RWPE2 (cell line): ENCODE measurements around the gene RFX2.

Experiments
- ATAC-seq: fragments of 200-7000 bp; cut with Tn5 transposase; 3 replicates; pipeline ENCODE4 v1.9.1; 2021; ENCODE audit warnings: low read depth
- DNase-seq: peaks from one replicate; pipeline ENCODE4 v3.0.0-alpha.2; 2020; ENCODE audit warnings: low spot score
- H3K27ac ChIP-seq: fragments of 450-650 bp; 2 replicates; pipeline ENCODE4 v1.5.1; 2017; ENCODE audit warnings: mild to moderate bottlenecking; ENCODE audit not compliant: poor library complexity, severe bottlenecking
- H3K27me3 ChIP-seq: fragments of 250-450 bp; sonication (Bioruptor Pico); 2 replicates; pipeline ENCODE4 v1.5.1; 2021; ENCODE audit warnings: mild to moderate bottlenecking, moderate library complexity; ENCODE audit not compliant: insufficient read depth, poor library complexity, severe bottlenecking
- H3K36me3 ChIP-seq: fragments of 250-450 bp; sonication (Bioruptor Pico); 2 replicates; pipeline ENCODE4 v1.5.1; 2020; ENCODE audit warnings: low read depth, mild to moderate bottlenecking, moderate library complexity
- H3K4me1 ChIP-seq: fragments of 250-450 bp; sonication (Bioruptor Pico); 2 replicates; pipeline ENCODE4 v1.5.1; 2021; ENCODE audit warnings: mild to moderate bottlenecking, moderate library complexity; ENCODE audit not compliant: insufficient read depth, poor library complexity, severe bottlenecking
- H3K4me3 ChIP-seq: fragments of 250-450 bp; sonication (Bioruptor Pico); 2 replicates; pipeline ENCODE4 v1.5.1; 2021; ENCODE audit warnings: mild to moderate bottlenecking, moderate library complexity; ENCODE audit not compliant: severe bottlenecking
- H3K9me3 ChIP-seq: fragments of 250-450 bp; sonication (Bioruptor Pico); 2 replicates; pipeline ENCODE4 v1.5.1; 2021; ENCODE audit warnings: mild to moderate bottlenecking, moderate library complexity; ENCODE audit not compliant: severe bottlenecking
- TF ChIP-seq, protein P1 (sequence below): fragments of 450-650 bp; IDR thresholded peaks from one replicate; pipeline ENCODE4 v1.5.1; 2017; ENCODE audit warnings: mild to moderate bottlenecking, moderate library complexity; ENCODE audit not compliant: poor library complexity, severe bottlenecking

RFX2 gene

DNA sequence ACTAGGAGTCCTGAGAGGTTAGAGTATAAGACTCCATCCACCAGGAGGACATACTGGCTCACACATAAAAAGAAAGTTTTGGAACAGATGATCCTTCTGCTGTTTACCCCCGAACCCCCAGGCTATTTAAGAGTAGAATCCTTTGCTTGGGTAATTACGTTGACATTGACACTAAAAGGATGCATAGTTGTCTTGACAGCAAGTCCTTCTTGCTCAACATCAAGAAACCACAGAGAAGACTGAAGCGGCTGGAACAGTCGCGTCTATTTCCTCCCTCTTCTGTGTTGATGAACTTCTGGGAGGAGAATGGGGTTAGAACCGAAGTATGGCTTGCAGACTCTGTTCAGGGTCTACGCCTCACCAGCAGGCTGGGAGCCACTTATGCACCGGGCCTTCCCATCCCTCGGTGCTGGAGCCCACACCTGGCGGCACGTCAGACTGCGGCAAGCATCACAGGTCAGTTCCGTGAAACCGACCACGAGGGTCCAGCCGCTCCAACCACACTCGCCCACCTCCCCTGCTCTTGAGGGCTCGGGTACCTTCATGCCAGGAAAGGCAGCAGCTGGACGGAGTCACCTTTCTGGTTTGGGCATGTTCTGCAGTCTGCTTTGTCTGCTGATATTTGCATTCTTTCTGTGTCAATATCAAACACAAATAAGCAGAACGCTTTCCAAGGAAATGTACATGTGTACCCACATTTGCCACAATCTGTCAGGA lies 90.0 kb downstream of the RFX2 start:
- TF ChIP-seq, protein P1, sequence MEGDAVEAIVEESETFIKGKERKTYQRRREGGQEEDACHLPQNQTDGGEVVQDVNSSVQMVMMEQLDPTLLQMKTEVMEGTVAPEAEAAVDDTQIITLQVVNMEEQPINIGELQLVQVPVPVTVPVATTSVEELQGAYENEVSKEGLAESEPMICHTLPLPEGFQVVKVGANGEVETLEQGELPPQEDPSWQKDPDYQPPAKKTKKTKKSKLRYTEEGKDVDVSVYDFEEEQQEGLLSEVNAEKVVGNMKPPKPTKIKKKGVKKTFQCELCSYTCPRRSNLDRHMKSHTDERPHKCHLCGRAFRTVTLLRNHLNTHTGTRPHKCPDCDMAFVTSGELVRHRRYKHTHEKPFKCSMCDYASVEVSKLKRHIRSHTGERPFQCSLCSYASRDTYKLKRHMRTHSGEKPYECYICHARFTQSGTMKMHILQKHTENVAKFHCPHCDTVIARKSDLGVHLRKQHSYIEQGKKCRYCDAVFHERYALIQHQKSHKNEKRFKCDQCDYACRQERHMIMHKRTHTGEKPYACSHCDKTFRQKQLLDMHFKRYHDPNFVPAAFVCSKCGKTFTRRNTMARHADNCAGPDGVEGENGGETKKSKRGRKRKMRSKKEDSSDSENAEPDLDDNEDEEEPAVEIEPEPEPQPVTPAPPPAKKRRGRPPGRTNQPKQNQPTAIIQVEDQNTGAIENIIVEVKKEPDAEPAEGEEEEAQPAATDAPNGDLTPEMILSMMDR = no peak
- peaks cover 3% of the 10 kb centered on the region for H3K4me1 ChIP-seq
- no peaks in the 10 kb centered on the region for H3K9me3 ChIP-seq
- no peak overlapping the region for H3K4me3 ChIP-seq
- H3K27me3 ChIP-seq = no peaks in the 10 kb centered on the region
- H3K36me3 ChIP-seq = peaks cover 13% of the 10 kb centered on the region; the same call in 1 of the 2 replicates
- DNase-seq (no peak), ATAC-seq (no peak)
- no peak overlapping the region for H3K27ac ChIP-seq

DNA sequence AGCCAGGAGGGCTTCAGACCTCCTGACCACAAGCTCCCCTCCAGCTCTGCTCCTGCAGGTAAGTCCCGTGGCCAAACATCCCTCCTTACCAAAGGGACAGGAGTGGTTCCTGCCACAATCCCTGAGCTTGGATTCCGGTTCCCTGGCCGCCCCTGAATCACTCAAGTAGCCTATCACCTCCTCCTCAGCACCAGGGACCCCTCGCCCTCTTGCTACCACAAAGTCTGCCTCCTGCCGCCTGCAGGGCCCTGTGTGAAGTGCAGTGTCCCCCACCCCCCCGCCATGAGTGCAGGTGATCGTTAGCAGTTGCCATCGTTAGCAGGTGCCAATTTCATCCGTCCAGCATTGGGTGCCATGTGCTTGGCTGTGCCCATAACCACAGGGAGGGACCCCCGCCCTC lies 91.5 kb downstream of the RFX2 start:
- Histone ChIP-seq H3K27me3 (no peaks in the 10 kb centered on the region), H3K4me1 (peaks cover 3% of the 10 kb centered on the region), H3K27ac (no peak overlapping the region), H3K36me3 (peaks cover 13% of the 10 kb centered on the region; the same call in 1 of the 2 replicates), H3K9me3 (no peaks in the 10 kb centered on the region), H3K4me3 (no peak overlapping the region)
- DNase-seq (no peak), ATAC-seq (no peak)
- TF ChIP-seq, protein P1 = no peak

DNA sequence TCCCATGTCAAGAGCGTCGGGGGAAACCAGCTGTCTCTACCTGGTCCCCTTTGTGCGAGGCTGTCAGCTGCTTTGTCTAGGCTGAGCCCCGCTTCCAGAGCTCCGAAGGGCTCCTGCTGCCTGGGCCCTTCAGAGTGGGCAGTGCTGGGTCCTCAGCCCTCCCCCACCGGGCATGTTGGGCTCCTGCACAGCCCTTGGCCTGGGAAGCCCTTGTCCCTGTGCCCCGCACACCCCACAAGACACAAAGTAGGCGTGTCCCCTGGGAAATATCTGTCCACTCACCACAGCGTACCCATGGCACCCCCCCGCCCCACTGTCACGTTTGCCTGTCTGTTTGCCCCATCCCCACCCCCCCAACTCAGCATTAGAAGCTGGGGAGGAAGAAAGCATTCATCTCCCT lies 92.7 kb downstream of the RFX2 start:
- no peaks in the 10 kb centered on the region for H3K27me3 ChIP-seq
- H3K36me3 ChIP-seq = peaks cover 13% of the 10 kb centered on the region; the same call in 1 of the 2 replicates
- H3K4me1 ChIP-seq = peaks cover 3% of the 10 kb centered on the region
- H3K9me3 ChIP-seq = no peaks in the 10 kb centered on the region
- no peak overlapping the region for H3K27ac ChIP-seq
- DNase-seq = no peak
- TF ChIP-seq, protein P1 = no peak
- no peak overlapping the region for H3K4me3 ChIP-seq
- ATAC-seq = no peak

DNA sequence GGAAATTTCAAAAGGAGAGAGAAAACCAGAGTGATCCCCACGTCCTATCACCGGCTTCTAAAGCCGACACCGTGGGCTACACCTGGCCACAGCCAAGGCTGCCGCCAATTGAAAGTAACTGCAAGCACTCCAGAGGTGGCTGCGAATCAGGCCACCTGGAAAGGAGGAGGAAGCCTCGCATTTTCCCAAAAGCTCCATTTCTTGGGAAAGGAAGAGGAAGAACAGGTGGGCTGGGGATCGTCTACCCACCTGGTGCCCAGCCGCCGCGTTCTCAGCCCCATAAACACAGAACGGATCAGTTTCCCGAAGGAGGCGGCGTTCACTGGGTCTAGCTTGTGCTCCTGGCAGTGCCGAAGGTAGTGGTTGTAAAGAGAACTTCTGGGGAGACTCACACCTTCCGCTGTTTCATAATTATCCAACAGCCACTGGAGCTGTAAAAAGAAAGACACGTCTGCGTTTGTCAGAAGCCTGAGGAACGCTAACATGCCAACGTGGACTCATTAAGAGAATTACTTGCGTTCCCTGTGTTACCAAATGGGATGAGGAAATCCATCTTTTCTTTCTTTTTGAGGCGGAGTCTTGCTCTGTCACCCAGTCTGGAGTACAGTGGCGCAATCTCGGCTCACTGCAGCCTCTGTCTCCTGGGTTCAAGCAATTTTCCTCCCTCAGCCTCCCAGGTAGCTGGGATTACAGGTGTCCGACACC lies 94.3 kb downstream of the RFX2 start:
- no peaks in the 10 kb centered on the region for H3K9me3 ChIP-seq
- ATAC-seq (no peak), DNase-seq (no peak)
- no peak overlapping the region for H3K27ac ChIP-seq
- peaks cover 3% of the 10 kb centered on the region for H3K4me1 ChIP-seq
- no peak overlapping the region for H3K4me3 ChIP-seq
- no peaks in the 10 kb centered on the region for H3K27me3 ChIP-seq
- H3K36me3 ChIP-seq = peaks cover 22% of the 10 kb centered on the region; the same call in 1 of the 2 replicates
- TF ChIP-seq, protein P1 = no peak
